Mammary epithelial cell (primary cell): ENCODE data around the gene KRT76.

Source experiments
- CTCF ChIP-seq, 2 donors: IDR thresholded peaks in 1 of 2; conservative IDR thresholded peaks in 1 of 2; 2 replicates each; pipeline ENCODE4 v1.5.1; 2011 to 2012; ENCODE audit warnings: inconsistent platforms in 2 of 2, low read length in 2 of 2, mild to moderate bottlenecking in 2 of 2, control low read depth in 1 of 2, low read depth in 1 of 2; ENCODE audit not compliant: insufficient read depth in 1 of 2; ENCODE audit errors: extremely low read depth in 1 of 2
- EZH2 ChIP-seq: IDR thresholded peaks from 2 replicates; pipeline ENCODE4 v1.6.1; 2012; ENCODE audit warnings: low read length, inconsistent platforms, borderline replicate concordance

- TF ChIP-seq CTCF (conservative IDR thresholded peaks at IDR 0.05 in 1 of 2, IDR thresholded peaks at IDR 0.05 in 1 of 2; ENCODE audit: extremely low read depth in 1 of 2, insufficient read depth in 1 of 2, low read depth in 1 of 2, low read length in 2 of 2), result no peak
- no peak for TF ChIP-seq EZH2
Observed at GRCh38 chr12:52776913-52777395, at the start of gene KRT76.
